Measurements from ENCODE around the gene NYNRIN.

DNA sequence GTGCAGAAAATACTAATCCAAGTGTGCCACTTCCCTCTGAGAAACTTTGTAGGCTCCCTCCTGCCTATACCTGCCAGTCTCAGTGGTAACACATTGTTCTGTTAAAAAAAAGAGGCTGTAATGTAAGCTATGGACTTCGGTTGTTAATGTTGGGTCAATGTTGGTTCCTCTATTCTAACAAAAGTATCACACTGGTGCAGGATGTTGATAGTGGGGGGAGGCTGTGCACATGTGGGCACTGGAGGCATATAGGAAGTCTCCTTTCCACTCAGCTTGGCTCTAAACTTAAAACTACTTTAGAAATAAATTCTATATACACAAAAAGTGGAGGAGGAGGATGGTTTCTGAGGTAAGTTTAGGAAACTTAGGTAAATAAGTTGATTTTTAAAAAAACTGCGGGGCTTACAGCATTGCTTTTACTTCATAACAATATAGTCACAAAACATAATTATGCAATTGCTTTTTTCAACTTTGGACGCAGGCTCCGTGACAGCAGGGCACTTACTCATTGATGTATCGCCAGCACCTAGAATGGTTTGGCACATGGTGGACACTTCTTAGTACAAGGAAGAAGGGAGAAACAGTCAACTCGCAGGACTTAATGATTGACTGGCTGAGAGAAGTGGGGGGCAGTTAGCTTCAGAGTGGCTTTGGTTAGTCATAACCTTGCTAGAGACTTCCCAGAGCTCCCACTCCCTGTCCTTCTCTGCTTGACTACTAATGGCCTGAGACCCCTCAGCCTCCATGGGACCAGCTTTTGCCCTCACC, 7.9 kb upstream of the NYNRIN start:
- TF ChIP-seq POLR2A (IDR thresholded peaks at IDR 0.05; ENCODE audit: low read depth, low read length), result no peak
- no peak for TF ChIP-seq TAF1 (IDR thresholded peaks at IDR 0.05; ENCODE audit: borderline replicate concordance, low read depth, low read length)
- no peak for TF ChIP-seq POLR2AphosphoS5 (IDR thresholded peaks at IDR 0.05; ENCODE audit: low read depth, low read length)
